Measurements from ENCODE around the gene RBBP4. TPM values are rescaled to one million over a fixed set of nuclear protein-coding genes. Genes with fewer than 3 reads are reported as not detected.
"Not testable (repeated sequence)": the region's sequence is repeated elsewhere in the genome, so short reads cannot be mapped to it uniquely, and the experiment has no call there.

RBBP4 gene
- total RNA-seq, 1 experiment from 2014 or later, result 279 TPM

- TF ChIP-seq MAX (IDR thresholded peaks at IDR 0.05) (no peak), SIN3A (IDR thresholded peaks at IDR 0.05; ENCODE audit: low read depth) (no peak), ZNF274 (IDR thresholded peaks at IDR 0.05; ENCODE audit: low read depth, low read length) (no peak), ATF3 (IDR thresholded peaks at IDR 0.05) (no peak)
These were observed 16.0 kb downstream of the RBBP4 start (continued) for GRCh38 chr1:32666901-32667566.

GRCh38 chr1:32668716-32669115 is 17.7 kb downstream of the RBBP4 start:
- CTCF ChIA-PET, result not testable (repeated sequence)

GRCh38 chr1:32676945-32677344 is 25.9 kb downstream of the RBBP4 start:
- Histone ChIP-seq H2AFZ (ENCODE audit: low read depth, low read length, poor library complexity, severe bottlenecking) (no peak overlapping the region), H4K20me1 (ENCODE audit: insufficient read depth) (no peaks in the 10 kb centered on the region), H3K27me3 (ENCODE audit: insufficient read depth, low read length) (no peaks in the 10 kb centered on the region), H3K4me1 (ENCODE audit: control insufficient read depth in 1 of 2, insufficient read depth in 2 of 2, low read length in 2 of 2) (no peaks in the 10 kb centered on the region), H3K4me2 (ENCODE audit: low read length) (no peak overlapping the region), H3K9ac (ENCODE audit: low read length) (no peak overlapping the region), H3K27ac (ENCODE audit: low read depth, low read length) (no peak overlapping the region), H3K79me2 (ENCODE audit: insufficient read depth, low read length) (peaks cover 22% of the 10 kb centered on the region), H3K9me2 (ENCODE audit: insufficient read depth) (no peaks in the 10 kb centered on the region), H3K36me3 (ENCODE audit: control insufficient read depth in 1 of 2, insufficient read depth in 2 of 2, low read length in 2 of 2) (peaks cover 53 to 71% of the 10 kb centered on the region in 2 experiments), H3K9me3 (ENCODE audit: control insufficient read depth in 1 of 2, insufficient read depth in 1 of 2, low read depth in 1 of 2, low read length in 2 of 2) (no peaks in the 10 kb centered on the region), H3K4me3 (replicated peaks in 1 of 2; ENCODE audit: low read depth in 1 of 2, low read length in 2 of 2) (no peak overlapping the region)
- no peak for TF ChIP-seq CTCF (IDR thresholded peaks at IDR 0.05 in 2 of 3, conservative IDR thresholded peaks at IDR 0.05 in 1 of 3; ENCODE audit: borderline replicate concordance in 1 of 3, insufficient read depth in 1 of 3, low read depth in 2 of 3, low read length in 2 of 3)
- no peak for TF ChIP-seq TCF7L2 (IDR thresholded peaks at IDR 0.05; ENCODE audit: borderline replicate concordance, extremely low read depth, insufficient read depth, insufficient read length)
- TF ChIP-seq ZFX (IDR thresholded peaks at IDR 0.05), result no peak
- no peak for TF ChIP-seq YY1 (IDR thresholded peaks at IDR 0.05; ENCODE audit: extremely low read depth, insufficient replicate concordance, low read depth, low read length)
- ATAC-seq (no peak), DNase-seq (ENCODE audit: low read depth, low spot score) (no peak)
- ChIA-PET CTCF (interaction anchor here (0.6 kb wide), 1 partner anchor 21 kb away, joined by 3 read pairs; no protein-coding TSS in a partner anchor), POLR2A (interaction anchor here (0.9 kb wide), 1 partner anchor 26 kb away, joined by 3 read pairs; the partner anchor contains the start of gene RBBP4), RAD21 (ENCODE audit: low non-redundant PET in 1 of 2, low total read pairs in 2 of 2, uncharacterized antibody in 2 of 2, unreplicated experiment in 2 of 2) (no interaction called here)
- intact Hi-C loops (cut with micrococcal nuclease), result no loop called here
- BruUV-seq (replicated peaks), result no TSS peak

More at GRCh38 chr1:32668716-32669115, 17.7 kb downstream of the RBBP4 start:
- RAD21 ChIA-PET (ENCODE audit: low non-redundant PET in 1 of 2, low total read pairs in 2 of 2, uncharacterized antibody in 2 of 2, unreplicated experiment in 2 of 2); H4K20me1 ChIP-seq (ENCODE audit: insufficient read depth); H3K9me2 ChIP-seq (ENCODE audit: insufficient read depth); H3K27me3 ChIP-seq (ENCODE audit: insufficient read depth, low read length); H3K27ac ChIP-seq (ENCODE audit: low read depth, low read length); H2AFZ ChIP-seq (ENCODE audit: low read depth, low read length, poor library complexity, severe bottlenecking); H3K9ac ChIP-seq (ENCODE audit: low read length); DNase-seq (ENCODE audit: low read depth, low spot score); intact Hi-C loops (cut with micrococcal nuclease); H3K4me1 ChIP-seq (ENCODE audit: control insufficient read depth in 1 of 2, insufficient read depth in 2 of 2, low read length in 2 of 2); H3K4me2 ChIP-seq (ENCODE audit: low read length); ATAC-seq; H3K9me3 ChIP-seq (ENCODE audit: control insufficient read depth in 1 of 2, insufficient read depth in 1 of 2, low read depth in 1 of 2, low read length in 2 of 2); POLR2A ChIA-PET; H3K4me3 ChIP-seq (replicated peaks in 1 of 2; ENCODE audit: low read depth in 1 of 2, low read length in 2 of 2): not testable (repeated sequence)
- Histone ChIP-seq H3K79me2 (ENCODE audit: insufficient read depth, low read length) (peaks cover 75% of the 10 kb centered on the region), H3K36me3 (ENCODE audit: control insufficient read depth in 1 of 2, insufficient read depth in 2 of 2, low read length in 2 of 2) (peaks cover 54 to 79% of the 10 kb centered on the region in 2 experiments)
- BruUV-seq (replicated peaks), result TSS peak; percentile 25

- H2AFZ ChIP-seq (ENCODE audit: low read depth, low read length, poor library complexity, severe bottlenecking); H3K4me2 ChIP-seq (ENCODE audit: low read length); DNase-seq (ENCODE audit: low read depth, low spot score); H3K9me2 ChIP-seq (ENCODE audit: insufficient read depth); H3K27me3 ChIP-seq (ENCODE audit: insufficient read depth, low read length); H3K27ac ChIP-seq (ENCODE audit: low read depth, low read length); H3K4me1 ChIP-seq (ENCODE audit: control insufficient read depth in 1 of 2, insufficient read depth in 2 of 2, low read length in 2 of 2); POLR2A ChIA-PET; intact Hi-C loops (cut with micrococcal nuclease); H3K9me3 ChIP-seq (ENCODE audit: control insufficient read depth in 1 of 2, insufficient read depth in 1 of 2, low read depth in 1 of 2, low read length in 2 of 2); H3K4me3 ChIP-seq (replicated peaks in 1 of 2; ENCODE audit: low read depth in 1 of 2, low read length in 2 of 2); H4K20me1 ChIP-seq (ENCODE audit: insufficient read depth); H3K9ac ChIP-seq (ENCODE audit: low read length); ATAC-seq; RAD21 ChIA-PET (ENCODE audit: low non-redundant PET in 1 of 2, low total read pairs in 2 of 2, uncharacterized antibody in 2 of 2, unreplicated experiment in 2 of 2): not testable (repeated sequence)
- BruUV-seq (replicated peaks), result TSS peak; percentile 51
- CTCF ChIA-PET, result interaction anchor here (0.6 kb wide), 1 partner anchor 32 kb away, joined by 3 read pairs; no protein-coding TSS in a partner anchor
- Histone ChIP-seq H3K36me3 (ENCODE audit: control insufficient read depth in 1 of 2, insufficient read depth in 2 of 2, low read length in 2 of 2) (peaks cover 56 to 65% of the 10 kb centered on the region in 2 experiments), H3K79me2 (ENCODE audit: insufficient read depth, low read length) (peaks cover 16% of the 10 kb centered on the region; the same call in 1 of the 2 replicates)
These were observed 29.0 kb downstream of the RBBP4 start for GRCh38 chr1:32679993-32680392.

All from HCT116 (cell line).